ENCODE measurements around the gene KLF1. TPM values are rescaled to one million over a fixed set of nuclear protein-coding genes. Genes with fewer than 3 reads are reported as not detected.

Gene KLF1
- polyA plus RNA-seq, 1 donor from 2014 or later, result not detected

DNA sequence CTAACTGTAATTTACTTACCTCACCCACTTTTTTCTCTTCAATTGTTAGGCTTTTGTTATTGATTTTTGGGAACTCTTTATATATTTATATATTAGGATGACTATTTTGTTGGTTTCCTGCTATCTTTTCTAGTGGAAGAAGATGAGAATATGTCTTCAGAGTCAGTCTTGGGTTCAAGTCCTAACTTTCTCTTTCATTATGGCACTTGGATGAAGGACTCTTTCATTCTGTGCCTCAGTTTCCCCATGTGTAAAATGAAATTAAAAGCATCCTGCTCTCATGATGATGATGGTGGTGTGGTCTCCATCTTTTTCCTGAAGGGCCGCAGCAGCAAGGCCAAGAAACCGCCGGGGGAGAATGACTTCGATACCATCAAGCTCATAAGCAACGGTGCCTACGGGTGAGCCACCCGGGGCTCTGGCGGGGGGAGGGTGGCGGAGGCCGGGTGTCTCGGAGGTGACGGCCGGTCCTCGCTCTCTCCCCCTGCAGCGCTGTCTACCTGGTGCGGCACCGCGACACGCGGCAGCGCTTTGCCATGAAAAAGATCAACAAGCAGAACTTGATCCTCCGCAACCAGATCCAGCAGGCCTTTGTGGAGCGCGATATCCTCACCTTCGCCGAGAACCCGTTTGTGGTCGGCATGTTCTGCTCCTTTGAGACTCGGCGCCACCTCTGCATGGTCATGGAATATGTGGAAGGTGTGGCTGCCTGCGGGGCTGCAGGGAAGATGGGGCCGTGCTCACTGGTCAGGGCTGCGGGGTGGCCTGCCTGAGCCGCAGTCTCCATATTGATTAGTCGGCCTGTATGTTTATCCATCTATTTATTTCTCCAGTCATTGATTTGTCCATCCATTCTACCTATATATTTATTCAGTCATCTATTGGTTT lies 28.7 kb downstream of the KLF1 start:
- Histone ChIP-seq H3K4me2 (ENCODE audit: low read length) (no peak overlapping the region), H3K9me2 (ENCODE audit: insufficient read depth, low read length) (no peaks in the 10 kb centered on the region), H3K9ac (ENCODE audit: low read length) (no peak overlapping the region), H3K36me3 (ENCODE audit: insufficient read depth, low read length) (peaks cover 4% of the 10 kb centered on the region), H4K20me1 (ENCODE audit: insufficient read depth) (no peaks in the 10 kb centered on the region), H3F3A (ENCODE audit: insufficient read depth, low read length, poor library complexity, severe bottlenecking) (no peaks in the 10 kb centered on the region), H3K79me2 (replicated peaks; ENCODE audit: insufficient read depth, low read length) (no peaks in the 10 kb centered on the region), H3K9me3 (ENCODE audit: low read length) (no peaks in the 10 kb centered on the region), H3K27me3 (ENCODE audit: insufficient read depth, low read depth, low read length) (no peaks in the 10 kb centered on the region), H3K27ac (ENCODE audit: low read length) (no peak overlapping the region), H2AFZ (ENCODE audit: low read depth, low read length) (no peak overlapping the region), H3K4me3 (ENCODE audit: low read length) (no peak overlapping the region)
- TF ChIP-seq POLR2AphosphoS5 (IDR thresholded peaks at IDR 0.05), result no peak
- TF ChIP-seq, protein P1, sequence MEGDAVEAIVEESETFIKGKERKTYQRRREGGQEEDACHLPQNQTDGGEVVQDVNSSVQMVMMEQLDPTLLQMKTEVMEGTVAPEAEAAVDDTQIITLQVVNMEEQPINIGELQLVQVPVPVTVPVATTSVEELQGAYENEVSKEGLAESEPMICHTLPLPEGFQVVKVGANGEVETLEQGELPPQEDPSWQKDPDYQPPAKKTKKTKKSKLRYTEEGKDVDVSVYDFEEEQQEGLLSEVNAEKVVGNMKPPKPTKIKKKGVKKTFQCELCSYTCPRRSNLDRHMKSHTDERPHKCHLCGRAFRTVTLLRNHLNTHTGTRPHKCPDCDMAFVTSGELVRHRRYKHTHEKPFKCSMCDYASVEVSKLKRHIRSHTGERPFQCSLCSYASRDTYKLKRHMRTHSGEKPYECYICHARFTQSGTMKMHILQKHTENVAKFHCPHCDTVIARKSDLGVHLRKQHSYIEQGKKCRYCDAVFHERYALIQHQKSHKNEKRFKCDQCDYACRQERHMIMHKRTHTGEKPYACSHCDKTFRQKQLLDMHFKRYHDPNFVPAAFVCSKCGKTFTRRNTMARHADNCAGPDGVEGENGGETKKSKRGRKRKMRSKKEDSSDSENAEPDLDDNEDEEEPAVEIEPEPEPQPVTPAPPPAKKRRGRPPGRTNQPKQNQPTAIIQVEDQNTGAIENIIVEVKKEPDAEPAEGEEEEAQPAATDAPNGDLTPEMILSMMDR (IDR thresholded peaks at IDR 0.05; ENCODE audit: poor library complexity, severe bottlenecking), result no peak
- TF ChIP-seq, protein P2, sequence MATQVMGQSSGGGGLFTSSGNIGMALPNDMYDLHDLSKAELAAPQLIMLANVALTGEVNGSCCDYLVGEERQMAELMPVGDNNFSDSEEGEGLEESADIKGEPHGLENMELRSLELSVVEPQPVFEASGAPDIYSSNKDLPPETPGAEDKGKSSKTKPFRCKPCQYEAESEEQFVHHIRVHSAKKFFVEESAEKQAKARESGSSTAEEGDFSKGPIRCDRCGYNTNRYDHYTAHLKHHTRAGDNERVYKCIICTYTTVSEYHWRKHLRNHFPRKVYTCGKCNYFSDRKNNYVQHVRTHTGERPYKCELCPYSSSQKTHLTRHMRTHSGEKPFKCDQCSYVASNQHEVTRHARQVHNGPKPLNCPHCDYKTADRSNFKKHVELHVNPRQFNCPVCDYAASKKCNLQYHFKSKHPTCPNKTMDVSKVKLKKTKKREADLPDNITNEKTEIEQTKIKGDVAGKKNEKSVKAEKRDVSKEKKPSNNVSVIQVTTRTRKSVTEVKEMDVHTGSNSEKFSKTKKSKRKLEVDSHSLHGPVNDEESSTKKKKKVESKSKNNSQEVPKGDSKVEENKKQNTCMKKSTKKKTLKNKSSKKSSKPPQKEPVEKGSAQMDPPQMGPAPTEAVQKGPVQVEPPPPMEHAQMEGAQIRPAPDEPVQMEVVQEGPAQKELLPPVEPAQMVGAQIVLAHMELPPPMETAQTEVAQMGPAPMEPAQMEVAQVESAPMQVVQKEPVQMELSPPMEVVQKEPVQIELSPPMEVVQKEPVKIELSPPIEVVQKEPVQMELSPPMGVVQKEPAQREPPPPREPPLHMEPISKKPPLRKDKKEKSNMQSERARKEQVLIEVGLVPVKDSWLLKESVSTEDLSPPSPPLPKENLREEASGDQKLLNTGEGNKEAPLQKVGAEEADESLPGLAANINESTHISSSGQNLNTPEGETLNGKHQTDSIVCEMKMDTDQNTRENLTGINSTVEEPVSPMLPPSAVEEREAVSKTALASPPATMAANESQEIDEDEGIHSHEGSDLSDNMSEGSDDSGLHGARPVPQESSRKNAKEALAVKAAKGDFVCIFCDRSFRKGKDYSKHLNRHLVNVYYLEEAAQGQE (IDR thresholded peaks at IDR 0.05; ENCODE audit: borderline replicate concordance), result no peak
- no peak for TF ChIP-seq SMC3 (conservative IDR thresholded peaks at IDR 0.05; ENCODE audit: poor library complexity)
- TF ChIP-seq MXI1 (conservative IDR thresholded peaks at IDR 0.05; ENCODE audit: poor library complexity, severe bottlenecking), result no peak
- no peak for TF ChIP-seq EZH2 (IDR thresholded peaks at IDR 0.05; ENCODE audit: borderline replicate concordance, insufficient read depth, low read length, poor library complexity, severe bottlenecking)
- TF ChIP-seq RAD21 (conservative IDR thresholded peaks at IDR 0.05), result no peak
- no peak for TF ChIP-seq EP300 (conservative IDR thresholded peaks at IDR 0.05; ENCODE audit: poor library complexity, severe bottlenecking)
- no peak for TF ChIP-seq TAF1 (IDR thresholded peaks at IDR 0.05; ENCODE audit: low read depth)

DNA sequence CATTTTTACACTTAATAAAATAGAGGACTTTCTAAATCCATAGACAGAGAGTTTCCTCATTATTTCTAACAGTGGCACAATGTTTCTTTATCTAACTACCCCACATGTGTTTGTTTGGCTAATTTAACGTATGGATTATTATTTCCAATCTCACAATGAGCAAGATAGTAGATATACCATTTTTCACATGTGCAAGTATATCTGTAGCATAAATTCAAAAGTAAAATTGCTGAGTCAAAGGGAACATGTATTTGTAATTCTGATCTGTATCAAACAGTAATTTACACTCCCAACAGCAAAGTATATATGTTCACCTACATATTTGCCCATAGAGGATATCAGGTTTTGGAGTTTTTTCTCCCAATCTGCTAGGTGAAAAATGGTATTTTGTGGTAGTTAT lies 30.3 kb downstream of the KLF1 start:
- Histone ChIP-seq H3K27me3 (ENCODE audit: insufficient read depth, low read depth, low read length) (no peaks in the 10 kb centered on the region), H2AFZ (ENCODE audit: low read depth, low read length) (no peak overlapping the region), H3K27ac (ENCODE audit: low read length) (no peak overlapping the region), H3K79me2 (replicated peaks; ENCODE audit: insufficient read depth, low read length) (no peaks in the 10 kb centered on the region), H3K9me2 (ENCODE audit: insufficient read depth, low read length) (no peaks in the 10 kb centered on the region), H3K9ac (ENCODE audit: low read length) (no peak overlapping the region), H3K4me2 (ENCODE audit: low read length) (no peak overlapping the region), H3K9me3 (ENCODE audit: low read length) (no peaks in the 10 kb centered on the region), H3F3A (ENCODE audit: insufficient read depth, low read length, poor library complexity, severe bottlenecking) (no peaks in the 10 kb centered on the region), H3K36me3 (ENCODE audit: insufficient read depth, low read length) (peaks cover 11% of the 10 kb centered on the region), H4K20me1 (ENCODE audit: insufficient read depth) (no peaks in the 10 kb centered on the region), H3K4me3 (ENCODE audit: low read length) (no peak overlapping the region)
- TF ChIP-seq MXI1 (conservative IDR thresholded peaks at IDR 0.05; ENCODE audit: poor library complexity, severe bottlenecking) (no peak), RAD21 (conservative IDR thresholded peaks at IDR 0.05) (no peak), EP300 (conservative IDR thresholded peaks at IDR 0.05; ENCODE audit: poor library complexity, severe bottlenecking) (no peak), SMC3 (conservative IDR thresholded peaks at IDR 0.05; ENCODE audit: poor library complexity) (no peak), POLR2AphosphoS5 (IDR thresholded peaks at IDR 0.05) (no peak), EZH2 (IDR thresholded peaks at IDR 0.05; ENCODE audit: borderline replicate concordance, insufficient read depth, low read length, poor library complexity, severe bottlenecking) (no peak), TAF1 (IDR thresholded peaks at IDR 0.05; ENCODE audit: low read depth) (no peak)
- TF ChIP-seq, protein P1 (IDR thresholded peaks at IDR 0.05; ENCODE audit: poor library complexity, severe bottlenecking), result no peak
- TF ChIP-seq, protein P2 (IDR thresholded peaks at IDR 0.05; ENCODE audit: borderline replicate concordance), result no peak
